HepG2 (cell line): ENCODE data around the gene STRADA. TPM values are rescaled to one million over a fixed set of nuclear protein-coding genes. Genes with fewer than 3 reads are reported as not detected.

Experiments used
- ATAC-seq: fragments of 200-7000 bp; cut with Tn5 transposase; 3 replicates; pipeline ENCODE4 v1.9.1; 2020; ENCODE audit warnings: mild to moderate bottlenecking, moderate library complexity
- BruUV-seq: library from RNA; stranded (reverse); fragments of 400-500 nt; replicated peaks from 2 replicates; lab custom pipeline; 2021; lab: Mats Ljungman, UMichigan
- CTCF ChIA-PET: fragments of 300-600 bp; formaldehyde crosslinking; extraction: SDS; loops from one replicate; lab custom pipeline; 2021; ENCODE audit warnings: low total read pairs, inconsistent platforms, low intra/inter-chr PET ratio; lab: Yijun Ruan, JAX
- POLR2A ChIA-PET: fragments of 350-600 bp; sonication (Branson Sonifier 250); formaldehyde crosslinking; loops from one replicate; lab custom pipeline; 2020; ENCODE audit warnings: antibody characterized with exemption, inconsistent platforms; lab: Yijun Ruan, JAX
- DNase-seq: peaks from one replicate; pipeline ENCODE4 v3.0.0-alpha.2; 2015; ENCODE audit warnings: low spot score
- FAIRE-seq: peaks from 3 replicates; lab custom pipeline; 2011; peaks lifted over from hg19 to GRCh38; lab: Jason Lieb, UNC
- H2AFZ ChIP-seq: one replicate; pipeline ENCODE4 v1.6.1; 2011; ENCODE audit warnings: low read length, inconsistent platforms
- H3K27ac ChIP-seq: fragments of 300-600 bp; 3 replicates; pipeline ENCODE4 v1.8.0; 2011; ENCODE audit warnings: mixed run types, mild to moderate bottlenecking, mixed read lengths, low read length, inconsistent platforms; ENCODE audit not compliant: insufficient read depth; ENCODE audit errors: extremely low read length
- H3K27me3 ChIP-seq, 2 experiments: fragments of 200-600 bp in 1 of 2; 2 replicates in 1 of 2; 3 replicates in 1 of 2; pipeline versions ENCODE4 v1.6.0 to v1.8.0; 2011; ENCODE audit warnings: low read length in 2 of 2, mild to moderate bottlenecking in 2 of 2, moderate library complexity in 2 of 2, inconsistent platforms in 1 of 2; ENCODE audit not compliant: insufficient read depth in 2 of 2, control insufficient read depth in 1 of 2
- H3K36me3 ChIP-seq, 2 experiments: fragments of 200-600 bp in 1 of 2; replicated peaks in 1 of 2; 2 replicates in 1 of 2; 3 replicates in 1 of 2; pipeline versions ENCODE4 v1.5.1 to v1.8.0; 2011; ENCODE audit warnings: low read length in 2 of 2, inconsistent platforms in 1 of 2; ENCODE audit not compliant: insufficient read depth in 2 of 2, control insufficient read depth in 1 of 2
- H3K4me1 ChIP-seq: 2 replicates; pipeline ENCODE4 v1.5.1; 2012; ENCODE audit warnings: low read length, inconsistent platforms; ENCODE audit not compliant: insufficient read depth
- H3K4me2 ChIP-seq: 2 replicates; pipeline ENCODE4 v1.6.0; 2011; ENCODE audit warnings: low read depth, low read length, inconsistent platforms
- H3K4me3 ChIP-seq, 3 experiments: fragments of 200-600 bp in 1 of 3; sonication (generic), shearing (Covaris generic) in 1 of 3; replicated peaks in 1 of 3; 2 replicates each; pipeline ENCODE4 v1.5.1; 2011 to 2016; ENCODE audit warnings: low read length in 3 of 3, inconsistent platforms in 2 of 3, low read depth in 2 of 3, mild to moderate bottlenecking in 2 of 3, control low read depth in 1 of 3, mixed read lengths in 1 of 3; ENCODE audit not compliant: insufficient read depth in 1 of 3
- H3K79me2 ChIP-seq: one replicate; pipeline ENCODE4 v1.6.1; 2011; ENCODE audit warnings: low read length, inconsistent platforms; ENCODE audit not compliant: insufficient read depth
- H3K9ac ChIP-seq: 2 replicates; pipeline ENCODE4 v1.6.0; 2011; ENCODE audit warnings: mild to moderate bottlenecking, low read depth, low read length, inconsistent platforms; ENCODE audit not compliant: insufficient read depth
- H3K9me3 ChIP-seq: 2 replicates; pipeline ENCODE4 v1.5.1; 2012; ENCODE audit warnings: mild to moderate bottlenecking, low read length
- H4K20me1 ChIP-seq: 2 replicates; pipeline ENCODE4 v1.6.0; 2011; ENCODE audit warnings: inconsistent platforms, mild to moderate bottlenecking, low read length, moderate library complexity; ENCODE audit not compliant: insufficient read depth
- ASH2L ChIP-seq: fragments of 300-600, 200-600 bp; sonication (generic); IDR thresholded peaks from 2 replicates; pipeline ENCODE4 v1.7.0; 2017; ENCODE audit warnings: low read depth, mild to moderate bottlenecking, moderate library complexity, mixed read lengths, low read length; ENCODE audit not compliant: insufficient read length
- CCAR2 ChIP-seq: fragments of 200-400 bp; formaldehyde crosslinking; optimal IDR thresholded peaks from 2 replicates; pipeline ENCODE3; 2018; ENCODE audit warnings: low read depth, mild to moderate bottlenecking, low read length, moderate library complexity
- EP300 ChIP-seq, 3 experiments: sonication (generic) in 1 of 3; formaldehyde crosslinking in 1 of 3; IDR thresholded peaks; 2 replicates each; pipeline versions ENCODE4 v1.5.1 to v1.6.1; 2011 to 2020; ENCODE audit warnings: low read depth in 2 of 3, low read length in 2 of 3, borderline replicate concordance in 1 of 3, improper control_type of control experiment in 1 of 3, mild to moderate bottlenecking in 1 of 3, missing genetic modification reagents in 1 of 3, moderate library complexity in 1 of 3
- KDM2A ChIP-seq: sonication (generic); formaldehyde crosslinking; IDR thresholded peaks from 2 replicates; pipeline ENCODE4 v1.4.0; 2020; ENCODE audit warnings: low read depth, missing genetic modification reagents, borderline replicate concordance
- MZF1 ChIP-seq: sonication (generic); formaldehyde crosslinking; IDR thresholded peaks from 2 replicates; pipeline ENCODE4 v1.8.1; 2023; ENCODE audit warnings: mild to moderate bottlenecking, missing genetic modification reagents, borderline replicate concordance
- ZNF569 ChIP-seq: sonication (generic); formaldehyde crosslinking; IDR thresholded peaks from 2 replicates; pipeline ENCODE4 v1.5.0; 2020; ENCODE audit warnings: mild to moderate bottlenecking, missing genetic modification reagents, moderate library complexity, borderline replicate concordance
- ZNF775 ChIP-seq: sonication (generic); formaldehyde crosslinking; IDR thresholded peaks from 2 replicates; pipeline ENCODE4 v1.4.0; 2020; ENCODE audit warnings: missing genetic modification reagents, mild to moderate bottlenecking, moderate library complexity, borderline replicate concordance
- ZNF841 ChIP-seq: sonication (generic); formaldehyde crosslinking; IDR thresholded peaks from 2 replicates; pipeline ENCODE4 v1.8.1; 2023; ENCODE audit warnings: missing genetic modification reagents, borderline replicate concordance
- WGBS: methylation state at CpG from one replicate; pipeline ENCODE4 v1.1.6; 2017; ENCODE audit warnings: low lambda C conversion rate; 5-methylcytosine and 5-hydroxymethylcytosine counted together
- in situ Hi-C: cut with HindIII; loops from 2 replicates; pipeline ENCODE4 v1.10.0; 2017; ENCODE audit warnings: low pct_unique_long_range_greater_than_20kb; ENCODE audit not compliant: extremely low pct_ligation_motif_present
- intact Hi-C: fragments of 100-400 bp; cut with micrococcal nuclease; formaldehyde crosslinking; loops from one replicate; pipeline ENCODE4 v1.10.0; 2022; ENCODE audit not compliant: unreplicated experiment
- polyA plus RNA-seq, 8 experiments: library from polyadenylated mRNA; depleted of rRNA in 3 of 8; stranded (reverse) in 7 of 8; unstranded in 1 of 8; fragments of >200 nt; fragmentation: Illumina TruSeq in 4 of 8; extraction: Trizol in 4 of 8; gene quantifications; 2 replicates each; pipeline versions ENCODE4 v1.2.1 to v1.2.3, GENCODE V29; 2011 to 2016; ENCODE audit warnings: low read depth in 4 of 8, missing spikeins in 1 of 8, mixed read lengths in 1 of 8; ENCODE audit not compliant: insufficient read depth in 1 of 8
- total RNA-seq, 5 experiments: library from RNA; depleted of rRNA; stranded (reverse); fragments of >200 nt; fragmentation: Illumina TruSeq; extraction: Trizol; gene quantifications; 2 replicates each; pipeline ENCODE4 v1.2.3, GENCODE V29; 2016; ENCODE audit warnings: low read depth in 1 of 5
- TF ChIP-seq, protein P1 (sequence below): sonication (generic); formaldehyde crosslinking; IDR thresholded peaks from 2 replicates; pipeline ENCODE4 v1.4.0; 2020; ENCODE audit warnings: mild to moderate bottlenecking, low read depth, missing genetic modification reagents
- TF ChIP-seq, protein P2 (sequence below): IDR thresholded peaks from 2 replicates; pipeline ENCODE4 v1.6.1; 2016; ENCODE audit warnings: low read depth, control low read depth
- TF ChIP-seq, protein P3 (sequence below): sonication (generic); formaldehyde crosslinking; IDR thresholded peaks from 2 replicates; pipeline ENCODE4 v1.4.0; 2020; ENCODE audit warnings: mild to moderate bottlenecking, low read depth, missing genetic modification reagents
- TF ChIP-seq, protein P4 (sequence below): sonication (generic); formaldehyde crosslinking; IDR thresholded peaks from 2 replicates; pipeline ENCODE4; 2020; ENCODE audit warnings: missing genetic modification reagents, mild to moderate bottlenecking, borderline replicate concordance
- TF ChIP-seq, protein P5 (sequence below): sonication (generic); formaldehyde crosslinking; IDR thresholded peaks from 2 replicates; pipeline ENCODE4 v1.5.0; 2020; ENCODE audit warnings: missing genetic modification reagents

The STRADA gene
- total and polyA plus RNA-seq, 2 of the 13 experiments (the other 11 are each of a cell fraction or from before 2014, with no cell fraction given), result 17.6 to 17.9 TPM

DNA sequence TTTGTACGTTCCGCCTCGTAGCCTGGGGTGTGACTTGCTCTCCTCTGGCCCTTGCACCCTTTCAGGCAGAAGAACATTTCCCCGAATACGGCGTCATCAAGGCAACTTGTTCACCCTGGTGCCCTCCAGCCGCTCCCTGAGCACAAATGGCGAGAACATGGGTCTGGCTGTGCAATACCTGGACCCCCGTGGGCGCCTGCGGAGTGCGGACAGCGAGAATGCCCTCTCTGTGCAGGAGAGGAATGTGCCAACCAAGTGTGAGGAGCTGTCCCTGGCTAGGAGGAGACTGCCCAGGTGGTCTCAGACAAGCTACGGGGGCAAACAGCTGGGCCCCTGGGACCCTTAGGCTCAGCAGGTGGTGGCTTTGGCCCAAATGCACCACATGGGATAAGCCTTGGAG, 52.1 kb downstream of the STRADA start:
- ChIA-PET POLR2A (no interaction called here), CTCF (no interaction called here)
- Histone ChIP-seq H2AFZ (no peak overlapping the region), H3K27me3 (no peaks in the 10 kb centered on the region), H3K4me2 (no peak overlapping the region), H4K20me1 (no peaks in the 10 kb centered on the region), H3K9ac (no peak overlapping the region), H3K36me3 (peaks cover 38 to 55% of the 10 kb centered on the region in 2 experiments), H3K4me1 (no peaks in the 10 kb centered on the region), H3K79me2 (no peaks in the 10 kb centered on the region), H3K9me3 (no peaks in the 10 kb centered on the region), H3K4me3 (no peak overlapping the region), H3K27ac (no peak overlapping the region)
- intact Hi-C loops (no loop called here), in situ Hi-C loops (no loop called here)
- 98% methylated on average over 14 of the region's 14 CpGs for WGBS
- no peak for FAIRE-seq
- DNase-seq, result no peak
- ATAC-seq, result no peak
- BruUV-seq, result no TSS peak
- TF ChIP-seq, protein P1, sequence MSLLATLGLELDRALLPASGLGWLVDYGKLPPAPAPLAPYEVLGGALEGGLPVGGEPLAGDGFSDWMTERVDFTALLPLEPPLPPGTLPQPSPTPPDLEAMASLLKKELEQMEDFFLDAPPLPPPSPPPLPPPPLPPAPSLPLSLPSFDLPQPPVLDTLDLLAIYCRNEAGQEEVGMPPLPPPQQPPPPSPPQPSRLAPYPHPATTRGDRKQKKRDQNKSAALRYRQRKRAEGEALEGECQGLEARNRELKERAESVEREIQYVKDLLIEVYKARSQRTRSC (CRISPR knock-in tag), result no peak
- TF ChIP-seq, protein P2, sequence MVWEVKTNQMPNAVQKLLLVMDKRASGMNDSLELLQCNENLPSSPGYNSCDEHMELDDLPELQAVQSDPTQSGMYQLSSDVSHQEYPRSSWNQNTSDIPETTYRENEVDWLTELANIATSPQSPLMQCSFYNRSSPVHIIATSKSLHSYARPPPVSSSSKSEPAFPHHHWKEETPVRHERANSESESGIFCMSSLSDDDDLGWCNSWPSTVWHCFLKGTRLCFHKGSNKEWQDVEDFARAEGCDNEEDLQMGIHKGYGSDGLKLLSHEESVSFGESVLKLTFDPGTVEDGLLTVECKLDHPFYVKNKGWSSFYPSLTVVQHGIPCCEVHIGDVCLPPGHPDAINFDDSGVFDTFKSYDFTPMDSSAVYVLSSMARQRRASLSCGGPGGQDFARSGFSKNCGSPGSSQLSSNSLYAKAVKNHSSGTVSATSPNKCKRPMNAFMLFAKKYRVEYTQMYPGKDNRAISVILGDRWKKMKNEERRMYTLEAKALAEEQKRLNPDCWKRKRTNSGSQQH, result no peak
- TF ChIP-seq, protein P3, sequence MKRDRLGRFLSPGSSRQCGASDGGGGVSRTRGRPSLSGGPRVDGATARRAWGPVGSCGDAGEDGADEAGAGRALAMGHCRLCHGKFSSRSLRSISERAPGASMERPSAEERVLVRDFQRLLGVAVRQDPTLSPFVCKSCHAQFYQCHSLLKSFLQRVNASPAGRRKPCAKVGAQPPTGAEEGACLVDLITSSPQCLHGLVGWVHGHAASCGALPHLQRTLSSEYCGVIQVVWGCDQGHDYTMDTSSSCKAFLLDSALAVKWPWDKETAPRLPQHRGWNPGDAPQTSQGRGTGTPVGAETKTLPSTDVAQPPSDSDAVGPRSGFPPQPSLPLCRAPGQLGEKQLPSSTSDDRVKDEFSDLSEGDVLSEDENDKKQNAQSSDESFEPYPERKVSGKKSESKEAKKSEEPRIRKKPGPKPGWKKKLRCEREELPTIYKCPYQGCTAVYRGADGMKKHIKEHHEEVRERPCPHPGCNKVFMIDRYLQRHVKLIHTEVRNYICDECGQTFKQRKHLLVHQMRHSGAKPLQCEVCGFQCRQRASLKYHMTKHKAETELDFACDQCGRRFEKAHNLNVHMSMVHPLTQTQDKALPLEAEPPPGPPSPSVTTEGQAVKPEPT (CRISPR knock-in tag), result no peak
- TF ChIP-seq EP300 (IDR thresholded peaks at IDR 0.05; ENCODE audit: low read depth in 2 of 2, low read length in 2 of 2), result no peak
- TF ChIP-seq EP300 (CRISPR knock-in tag; IDR thresholded peaks at IDR 0.05; ENCODE audit: borderline replicate concordance), result no peak
- no peak for TF ChIP-seq KDM2A (CRISPR knock-in tag)
- no peak for TF ChIP-seq ASH2L
- no peak for TF ChIP-seq CCAR2
- TF ChIP-seq, protein P4, sequence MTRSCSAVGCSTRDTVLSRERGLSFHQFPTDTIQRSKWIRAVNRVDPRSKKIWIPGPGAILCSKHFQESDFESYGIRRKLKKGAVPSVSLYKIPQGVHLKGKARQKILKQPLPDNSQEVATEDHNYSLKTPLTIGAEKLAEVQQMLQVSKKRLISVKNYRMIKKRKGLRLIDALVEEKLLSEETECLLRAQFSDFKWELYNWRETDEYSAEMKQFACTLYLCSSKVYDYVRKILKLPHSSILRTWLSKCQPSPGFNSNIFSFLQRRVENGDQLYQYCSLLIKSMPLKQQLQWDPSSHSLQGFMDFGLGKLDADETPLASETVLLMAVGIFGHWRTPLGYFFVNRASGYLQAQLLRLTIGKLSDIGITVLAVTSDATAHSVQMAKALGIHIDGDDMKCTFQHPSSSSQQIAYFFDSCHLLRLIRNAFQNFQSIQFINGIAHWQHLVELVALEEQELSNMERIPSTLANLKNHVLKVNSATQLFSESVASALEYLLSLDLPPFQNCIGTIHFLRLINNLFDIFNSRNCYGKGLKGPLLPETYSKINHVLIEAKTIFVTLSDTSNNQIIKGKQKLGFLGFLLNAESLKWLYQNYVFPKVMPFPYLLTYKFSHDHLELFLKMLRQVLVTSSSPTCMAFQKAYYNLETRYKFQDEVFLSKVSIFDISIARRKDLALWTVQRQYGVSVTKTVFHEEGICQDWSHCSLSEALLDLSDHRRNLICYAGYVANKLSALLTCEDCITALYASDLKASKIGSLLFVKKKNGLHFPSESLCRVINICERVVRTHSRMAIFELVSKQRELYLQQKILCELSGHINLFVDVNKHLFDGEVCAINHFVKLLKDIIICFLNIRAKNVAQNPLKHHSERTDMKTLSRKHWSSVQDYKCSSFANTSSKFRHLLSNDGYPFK, result no peak
- no peak for TF ChIP-seq ZNF841 (CRISPR knock-in tag)
- TF ChIP-seq MZF1 (CRISPR knock-in tag), result no peak
- TF ChIP-seq, protein P5, sequence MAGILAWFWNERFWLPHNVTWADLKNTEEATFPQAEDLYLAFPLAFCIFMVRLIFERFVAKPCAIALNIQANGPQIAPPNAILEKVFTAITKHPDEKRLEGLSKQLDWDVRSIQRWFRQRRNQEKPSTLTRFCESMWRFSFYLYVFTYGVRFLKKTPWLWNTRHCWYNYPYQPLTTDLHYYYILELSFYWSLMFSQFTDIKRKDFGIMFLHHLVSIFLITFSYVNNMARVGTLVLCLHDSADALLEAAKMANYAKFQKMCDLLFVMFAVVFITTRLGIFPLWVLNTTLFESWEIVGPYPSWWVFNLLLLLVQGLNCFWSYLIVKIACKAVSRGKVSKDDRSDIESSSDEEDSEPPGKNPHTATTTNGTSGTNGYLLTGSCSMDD, result no peak
- TF ChIP-seq ZNF775 (CRISPR knock-in tag), result no peak
- no peak for TF ChIP-seq ZNF569 (CRISPR knock-in tag)
